ENCODE measurements around the gene CENPU.
"Not testable (repeated sequence)": the region's sequence is repeated elsewhere in the genome, so short reads cannot be mapped to it uniquely, and the experiment has no call there.

CENPU gene

DNA sequence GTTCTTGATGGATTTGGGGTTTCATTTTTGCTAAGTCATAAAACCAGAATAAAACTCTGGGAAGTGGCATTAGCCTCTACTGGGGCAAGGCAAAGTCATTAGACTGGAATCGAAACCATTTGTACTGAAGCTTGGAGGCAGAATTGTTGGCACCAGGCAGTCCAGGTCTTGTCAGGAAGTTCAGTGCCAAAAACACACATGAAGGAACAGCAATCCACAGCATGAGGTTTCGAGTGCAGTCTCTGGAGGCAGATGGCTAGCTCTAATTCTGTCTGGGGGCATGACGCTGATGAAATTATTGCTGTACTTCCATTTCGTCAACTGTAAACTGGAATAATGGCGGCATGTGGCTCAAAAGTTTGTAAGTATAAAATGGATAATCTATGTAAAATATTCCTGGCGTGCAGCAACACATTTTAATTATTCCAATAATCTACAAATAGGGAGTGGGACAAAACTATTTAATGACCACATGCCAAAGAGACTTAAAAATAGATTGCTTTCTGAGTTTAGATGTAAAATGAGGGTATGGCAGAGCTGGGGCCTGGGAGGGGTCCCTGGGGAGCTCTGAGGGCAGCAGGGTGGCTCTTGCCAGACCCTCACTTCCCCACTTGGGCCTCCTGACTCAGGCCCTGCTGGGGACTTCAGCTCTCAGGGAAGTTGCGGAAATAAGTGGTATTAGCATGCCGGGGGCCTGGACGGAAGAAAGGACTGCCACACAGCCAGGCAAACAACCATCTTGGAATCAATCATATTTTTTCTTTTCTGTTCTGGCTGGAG, 18.8 kb upstream of the CENPU start:
- in situ Hi-C loops (cut with HindIII; ENCODE audit: low sequenced_read_pairs): no loop called here

DNA sequence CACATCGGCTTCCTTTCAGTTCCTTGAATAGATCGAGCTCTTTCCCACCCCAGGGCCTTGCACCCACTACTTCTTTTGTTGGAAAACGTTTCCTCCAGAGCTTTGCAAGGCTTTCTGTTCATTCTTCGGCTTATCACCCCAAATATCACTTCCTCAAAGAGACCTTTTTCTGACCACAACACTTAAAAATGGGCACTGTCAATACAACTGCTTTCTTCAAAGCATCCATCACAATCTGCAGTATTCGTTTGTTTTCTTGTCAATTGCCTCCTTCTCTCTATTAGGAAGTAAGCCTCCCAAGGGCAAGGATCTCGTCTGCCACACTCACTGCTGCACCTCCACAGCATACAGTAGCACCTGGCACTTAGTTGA, 17.7 kb upstream of the CENPU start:
- in situ Hi-C loops (cut with HindIII; ENCODE audit: low sequenced_read_pairs): no loop called here

GRCh38 chr4:184750926-184751584, 17.2 kb upstream of the CENPU start:
- in situ Hi-C loops (cut with HindIII; ENCODE audit: low sequenced_read_pairs): no loop called here

GRCh38 chr4:184748251-184748652, 14.4 kb upstream of the CENPU start:
- in situ Hi-C loops (cut with HindIII; ENCODE audit: low sequenced_read_pairs): loop anchor here (5.0 kb wide), 2 partner anchors 44 to 234 kb away; no protein-coding TSS in a partner anchor

- in situ Hi-C loops (cut with HindIII; ENCODE audit: low sequenced_read_pairs): loop anchor here (5.0 kb wide), 2 partner anchors 45 to 235 kb away; no protein-coding TSS in a partner anchor
Measured at GRCh38 chr4:184747034-184747830, 13.3 kb upstream of the CENPU start.

- in situ Hi-C loops (cut with HindIII; ENCODE audit: low sequenced_read_pairs): loop anchor here (5.0 kb wide), 2 partner anchors 46 to 236 kb away; no protein-coding TSS in a partner anchor
Measured at GRCh38 chr4:184745831-184746795, 12.2 kb upstream of the CENPU start.

DNA sequence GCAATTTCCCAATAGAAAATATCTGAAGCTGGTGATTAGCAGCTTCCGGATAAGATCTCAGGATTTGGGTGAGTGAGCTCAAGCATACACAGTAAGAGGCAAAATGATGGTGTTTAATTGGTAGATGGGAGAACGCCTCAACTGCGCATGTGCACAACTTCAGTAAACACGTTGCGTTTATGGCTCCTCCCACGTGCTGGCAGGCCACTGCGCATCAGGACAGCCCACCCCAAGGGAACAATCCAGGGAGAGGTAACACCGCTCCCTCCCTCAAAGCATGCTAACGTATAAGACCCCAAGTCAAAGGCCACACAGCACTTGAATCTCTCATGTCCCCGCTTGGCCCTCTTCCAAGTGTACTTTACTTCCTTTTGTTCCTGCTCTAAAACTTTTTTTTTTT, 10.3 kb upstream of the CENPU start:
- in situ Hi-C loops (cut with HindIII; ENCODE audit: low sequenced_read_pairs): no loop called here

DNA sequence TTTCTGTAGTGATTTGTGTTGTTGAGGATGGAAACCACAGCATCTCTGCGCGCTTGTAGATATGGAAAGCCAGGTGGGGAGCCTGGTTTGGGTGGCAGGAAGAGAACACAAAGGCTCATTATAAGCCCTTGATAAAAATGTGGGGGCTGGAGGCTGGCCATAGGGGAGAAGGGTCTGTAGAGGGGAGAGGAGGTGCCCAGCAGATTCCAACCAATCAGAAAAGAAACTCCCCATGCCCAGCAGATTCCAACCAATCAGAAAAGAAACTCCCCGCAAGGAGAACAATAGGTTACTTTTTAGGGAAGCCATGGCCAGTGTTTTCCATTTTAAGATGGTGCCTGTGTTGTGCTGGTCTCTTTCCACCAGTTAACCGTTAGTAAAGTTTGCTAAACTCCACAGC, 9.8 kb upstream of the CENPU start:
- in situ Hi-C loops (cut with HindIII; ENCODE audit: low sequenced_read_pairs): no loop called here

- in situ Hi-C loops (cut with HindIII; ENCODE audit: low sequenced_read_pairs): not testable (repeated sequence)
Measured at GRCh38 chr4:184741651-184742050, 7.8 kb upstream of the CENPU start.

DNA sequence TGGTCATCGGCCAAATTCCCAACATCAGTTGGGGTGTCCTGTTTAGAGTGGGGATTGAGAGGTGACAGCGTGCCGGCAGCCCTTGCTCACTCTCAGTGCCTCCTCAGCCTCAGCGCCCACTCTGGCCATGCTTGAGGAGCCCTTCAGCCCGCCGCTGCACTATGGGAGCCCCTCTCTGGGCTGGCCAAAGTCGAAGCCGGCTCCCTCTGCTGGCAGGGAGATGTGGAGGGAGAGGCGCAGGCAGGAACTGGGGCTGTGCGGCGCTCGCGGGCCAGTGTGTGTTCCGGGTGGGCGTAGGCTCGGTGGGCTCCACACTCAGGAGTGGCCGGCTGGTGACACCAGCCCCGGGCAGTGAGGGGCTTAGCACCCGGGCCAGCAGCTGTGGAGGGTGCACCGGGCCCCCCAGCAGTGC, 7.1 kb upstream of the CENPU start:
- in situ Hi-C loops (cut with HindIII; ENCODE audit: low sequenced_read_pairs): no loop called here

DNA sequence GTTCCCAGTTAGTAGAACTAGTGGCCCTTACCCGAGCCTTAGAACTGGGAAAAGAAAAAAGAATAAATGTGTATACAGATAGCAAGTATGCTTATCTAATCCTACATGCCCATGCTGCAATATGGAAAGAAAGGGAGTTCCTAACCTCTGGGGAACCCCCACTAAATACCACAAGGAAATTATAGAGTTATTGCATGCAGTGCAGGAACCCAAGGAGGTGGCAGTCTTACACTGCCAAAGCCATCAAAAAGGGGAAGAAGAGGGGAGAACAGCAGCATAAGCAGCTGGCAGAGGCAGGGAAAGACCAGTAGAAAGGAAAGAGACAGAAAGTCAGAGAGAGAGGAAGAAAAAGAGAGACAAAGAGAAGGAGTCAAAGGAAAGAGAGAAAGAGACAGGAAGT, 5.7 kb upstream of the CENPU start:
- in situ Hi-C loops (cut with HindIII; ENCODE audit: low sequenced_read_pairs): not testable (repeated sequence)

DNA sequence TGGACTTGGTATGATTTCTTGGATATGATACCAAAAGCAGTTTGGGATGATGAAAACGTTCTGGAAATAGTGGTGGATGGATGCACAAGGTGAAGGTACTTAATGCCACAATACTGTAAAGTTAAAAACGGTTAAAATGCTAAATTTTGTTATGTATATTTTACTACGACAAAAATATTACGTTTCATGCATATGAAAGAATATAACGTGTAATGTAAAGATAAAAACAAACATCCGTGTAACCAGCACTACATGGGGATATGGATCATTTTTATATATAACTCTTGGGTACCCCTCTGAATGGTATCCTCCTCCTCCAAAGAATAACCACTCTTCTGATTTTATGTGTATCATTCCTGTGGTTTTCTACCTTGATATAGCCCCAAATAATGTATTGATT, 862 bp upstream of the CENPU start:
- in situ Hi-C loops (cut with HindIII; ENCODE audit: low sequenced_read_pairs): no loop called here

DNA sequence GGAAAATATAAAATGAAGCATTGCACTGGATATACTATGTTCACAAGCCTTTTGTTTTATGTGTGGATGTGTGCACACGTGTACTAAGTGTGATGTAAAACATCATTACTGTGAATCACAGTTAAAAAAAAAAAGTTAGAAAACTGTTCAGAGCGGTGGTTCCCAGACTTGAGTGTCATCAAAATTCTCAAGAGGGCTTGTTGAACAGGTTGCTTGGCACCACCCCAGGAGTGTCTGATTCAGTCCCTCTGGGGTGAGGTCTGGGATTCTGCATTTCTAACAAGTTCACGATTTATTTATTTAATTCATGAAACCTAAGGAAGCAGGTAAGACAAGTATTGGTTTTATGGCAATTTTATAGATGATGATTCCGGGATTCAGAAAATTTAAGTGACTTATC, 1.8 kb downstream of the CENPU start:
- in situ Hi-C loops (cut with HindIII; ENCODE audit: low sequenced_read_pairs): no loop called here

GRCh38 chr4:184731056-184731455, 2.8 kb downstream of the CENPU start:
- in situ Hi-C loops (cut with HindIII; ENCODE audit: low sequenced_read_pairs): no loop called here

GRCh38 chr4:184729946-184730345, 4.0 kb downstream of the CENPU start:
- in situ Hi-C loops (cut with HindIII; ENCODE audit: low sequenced_read_pairs): no loop called here

DNA sequence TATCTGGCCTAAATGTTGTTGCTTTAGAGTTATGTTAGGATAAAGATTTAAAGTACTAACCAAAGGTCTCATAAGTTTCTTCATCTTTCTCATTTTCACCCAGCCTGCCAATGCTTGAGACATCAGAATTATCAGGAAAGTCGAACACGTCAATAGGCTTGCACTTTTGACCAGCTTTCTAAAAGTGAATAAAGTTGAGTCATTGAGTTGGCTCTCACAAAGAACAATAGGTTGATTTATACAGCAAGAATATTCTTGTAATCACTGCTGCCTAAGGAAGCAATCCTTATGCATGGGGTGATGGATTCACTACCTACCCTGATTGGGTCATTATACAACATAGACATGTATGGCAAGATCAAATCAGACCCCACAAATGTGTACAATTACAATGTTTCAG, 5.0 kb downstream of the CENPU start:
- in situ Hi-C loops (cut with HindIII; ENCODE audit: low sequenced_read_pairs): no loop called here

DNA sequence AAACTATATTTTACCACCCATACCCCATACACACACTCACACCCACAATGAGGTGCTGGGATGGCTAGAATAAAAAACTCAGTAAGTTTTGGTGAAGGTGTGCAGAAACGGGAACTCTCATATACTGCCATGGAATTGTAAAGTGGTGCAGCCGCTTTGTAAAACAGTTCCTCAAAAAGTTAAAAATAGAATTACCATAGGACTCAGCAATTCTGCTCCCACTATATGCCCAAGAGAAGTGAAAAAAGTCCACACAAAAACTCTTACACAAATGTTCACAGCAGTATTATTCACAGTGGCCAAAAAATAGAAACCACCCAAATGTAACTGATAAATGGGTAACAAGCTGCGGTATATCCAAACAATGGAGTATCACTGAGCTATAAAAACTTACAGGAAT, 6.5 kb downstream of the CENPU start:
- in situ Hi-C loops (cut with HindIII; ENCODE audit: low sequenced_read_pairs): no loop called here

GRCh38 chr4:184722798-184723197, 11.1 kb downstream of the CENPU start:
- in situ Hi-C loops (cut with HindIII; ENCODE audit: low sequenced_read_pairs): no loop called here

DNA sequence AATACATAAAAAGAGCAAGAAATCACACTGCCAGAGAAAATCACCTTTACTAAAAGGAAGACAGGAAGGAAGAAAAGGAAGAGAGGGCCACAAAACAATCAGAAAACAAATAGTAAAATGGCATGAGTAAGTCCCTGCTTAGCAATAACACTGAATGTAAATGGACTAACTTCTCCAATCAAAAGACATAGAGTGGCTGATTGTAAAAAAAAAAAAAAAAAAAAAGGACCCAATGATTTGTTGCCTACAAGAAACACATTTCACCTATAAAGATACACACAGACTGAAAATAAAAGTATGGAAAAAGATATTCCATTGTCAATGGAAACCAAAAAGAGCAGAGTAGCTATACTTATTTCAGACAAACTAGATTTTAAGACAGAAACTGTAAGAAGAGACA, 12.6 kb downstream of the CENPU start:
- in situ Hi-C loops (cut with HindIII; ENCODE audit: low sequenced_read_pairs): no loop called here

GRCh38 chr4:184719407-184719806, 14.5 kb downstream of the CENPU start:
- in situ Hi-C loops (cut with HindIII; ENCODE audit: low sequenced_read_pairs): no loop called here

Data from endothelial cell of hepatic sinusoid (primary cell).